Breast epithelium (tissue), 4 donors: ENCODE data around the gene CCT8. TPM values are rescaled to one million over a fixed set of nuclear protein-coding genes. Genes with fewer than 3 reads are reported as not detected.
A peak's percentile ranks its signal among the peaks of the same experiment; 100 is the strongest.
"Not testable (repeated sequence)": the region's sequence is repeated elsewhere in the genome, so short reads cannot be mapped to it uniquely, and the experiment has no call there.

Experiments
- DNase-seq, 2 donors: peaks; one replicate each; pipeline ENCODE4 v3.0.0-alpha.2; 2019; ENCODE audit warnings: low spot score in 2 of 2
- H3K27ac ChIP-seq, 2 donors: fragments of 200-600 bp; sonication (generic) in 1 of 2; one replicate each; pipeline ENCODE4 v1.5.1; 2016 to 2019; ENCODE audit warnings: mild to moderate bottlenecking in 1 of 2
- H3K27me3 ChIP-seq, 2 donors: fragments of 200-600 bp; sonication (generic) in 1 of 2; one replicate each; pipeline versions ENCODE4 v1.5.1 to v1.6.0; 2017 to 2019; ENCODE audit warnings: control low read depth in 1 of 2, mild to moderate bottlenecking in 1 of 2
- H3K36me3 ChIP-seq: fragments of 200-600 bp; one replicate; pipeline ENCODE4 v1.5.1; 2019
- H3K4me1 ChIP-seq, 2 donors: fragments of 200-600 bp; sonication (generic); one replicate each; pipeline ENCODE4 v1.5.1; 2016 to 2019; ENCODE audit warnings: control low read depth in 1 of 2
- H3K4me3 ChIP-seq, 3 donors: fragments of 200-600 bp; sonication (generic); 1 replicate in 2 of 3; 2 replicates in 1 of 3; pipeline ENCODE4 v1.5.1; 2016 to 2019; ENCODE audit warnings: mild to moderate bottlenecking in 3 of 3, moderate library complexity in 2 of 3
- H3K9me3 ChIP-seq, 2 donors: fragments of 200-600 bp; sonication (generic) in 1 of 2; one replicate each; pipeline ENCODE4 v1.5.1; 2016 to 2019; ENCODE audit warnings: control low read depth in 1 of 2
- CTCF ChIP-seq, 3 donors: fragments of 450-650 bp; IDR thresholded peaks; one replicate each; pipeline ENCODE4 v1.5.1; 2016 to 2017; ENCODE audit warnings: antibody characterized with exemption in 3 of 3, mild to moderate bottlenecking in 3 of 3, moderate library complexity in 3 of 3
- POLR2A ChIP-seq: fragments of 450-650 bp; IDR thresholded peaks from one replicate; pipeline ENCODE4 v1.6.1; 2016; ENCODE audit warnings: antibody characterized with exemption, mild to moderate bottlenecking, moderate library complexity
- POLR2AphosphoS5 ChIP-seq, 3 donors: sonication (generic); formaldehyde crosslinking; IDR thresholded peaks; one replicate each; pipeline ENCODE4 v1.6.1; 2017; ENCODE audit warnings: antibody characterized with exemption in 3 of 3
- intact Hi-C: fragments of 100-400 bp; cut with DNase I; formaldehyde crosslinking; loops from one replicate; pipeline ENCODE4 v1.15.1; 2023; ENCODE audit warnings: low total_unique reads
- total RNA-seq, 3 donors: library from RNA; depleted of rRNA; stranded (reverse); fragments of >200 nt; gene quantifications; one replicate each; pipeline ENCODE4 v1.1.0, GENCODE V29; 2016

The CCT8 gene
- total RNA-seq, 3 donors from 2014 or later, result 104 to 155 (median 121) TPM

- Histone ChIP-seq H3K27me3 (no peaks in the 10 kb centered on the region), H3K9me3 (no peaks in the 10 kb centered on the region), H3K4me1 (no peaks in the 10 kb centered on the region), H3K4me3 (no peak overlapping the region), H3K36me3 (no peaks in the 10 kb centered on the region), H3K27ac (peak overlapping the region in 1 of 2 donors; percentile 15)
- no peak for TF ChIP-seq POLR2AphosphoS5 (IDR thresholded peaks at IDR 0.05)
- no peak for TF ChIP-seq CTCF (IDR thresholded peaks at IDR 0.05)
- no peak for TF ChIP-seq POLR2A
- intact Hi-C loops, result no loop called here
- DNase-seq, result no peak
Measured at GRCh38 chr21:29080454-29080941, 7.0 kb upstream of the CCT8 start.

- TF ChIP-seq CTCF (IDR thresholded peaks at IDR 0.05), result no peak
- no peak for TF ChIP-seq POLR2AphosphoS5 (IDR thresholded peaks at IDR 0.05)
- TF ChIP-seq POLR2A, result no peak
- Histone ChIP-seq H3K4me1 (no peaks in the 10 kb centered on the region), H3K27ac (no peak overlapping the region), H3K36me3 (no peaks in the 10 kb centered on the region), H3K9me3 (no peaks in the 10 kb centered on the region), H3K27me3 (no peaks in the 10 kb centered on the region), H3K4me3 (no peak overlapping the region)
- no peak for DNase-seq
- intact Hi-C loops, result loop anchor here (5.0 kb wide), 1 partner anchor 1287 kb away; no protein-coding TSS in a partner anchor
Measured at GRCh38 chr21:29078869-29079767, 5.7 kb upstream of the CCT8 start.

- TF ChIP-seq POLR2A, result no peak
- no peak for TF ChIP-seq CTCF (IDR thresholded peaks at IDR 0.05)
- no peak for TF ChIP-seq POLR2AphosphoS5 (IDR thresholded peaks at IDR 0.05)
- H3K36me3 ChIP-seq, result no peaks in the 10 kb centered on the region
- intact Hi-C loops, result loop anchor here (5.0 kb wide), 1 partner anchor 1285 kb away; no protein-coding TSS in a partner anchor
- no peaks in the 10 kb centered on the region for H3K27me3 ChIP-seq
- no peaks in the 10 kb centered on the region for H3K4me1 ChIP-seq
- peak overlapping the region; percentile 45 to 66 (median 60) for H3K4me3 ChIP-seq
- no peaks in the 10 kb centered on the region for H3K9me3 ChIP-seq
- no peak for DNase-seq
- H3K27ac ChIP-seq, result peak overlapping the region; percentile 71 to 84
Measured at GRCh38 chr21:29077651-29078090, 4.2 kb upstream of the CCT8 start.

- H3K4me1 ChIP-seq, H3K36me3 ChIP-seq, H3K9me3 ChIP-seq, H3K27me3 ChIP-seq: not testable (repeated sequence)
- peak in 1 of 2 donors; percentile 69 for DNase-seq
- intact Hi-C loops, result loop anchor here (5.0 kb wide), 1 partner anchor 1285 kb away; no protein-coding TSS in a partner anchor
- Histone ChIP-seq H3K27ac (peak overlapping the region; percentile 71 to 84), H3K4me3 (peak overlapping the region; percentile 45 to 66 (median 60))
Measured at GRCh38 chr21:29076731-29077640, 3.5 kb upstream of the CCT8 start.

GRCh38 chr21:29075706-29076466 is 2.4 kb upstream of the CCT8 start:
- no peaks in the 10 kb centered on the region for H3K9me3 ChIP-seq
- intact Hi-C loops, result loop anchor here (5.0 kb wide), 1 partner anchor 1284 kb away; no protein-coding TSS in a partner anchor
- no peak for TF ChIP-seq POLR2A
- DNase-seq, result no peak
- no peaks in the 10 kb centered on the region for H3K36me3 ChIP-seq
- no peak overlapping the region for H3K27ac ChIP-seq
- H3K4me1 ChIP-seq, result peaks cover 0 to 11% of the 10 kb centered on the region in 2 donors
- no peak overlapping the region for H3K4me3 ChIP-seq
- H3K27me3 ChIP-seq, result no peaks in the 10 kb centered on the region
